ENCODE results near the gene SLC4A8.

GRCh38 chr12:51538149-51538548, 113.5 kb downstream of the SLC4A8 start:
- no peak for TF ChIP-seq CSDC2 (CRISPR knock-in tag; IDR thresholded peaks at IDR 0.05)
- no peak for TF ChIP-seq ZNF70 (CRISPR knock-in tag; IDR thresholded peaks at IDR 0.05)
